ENCODE measurements around the gene GRXCR2. TPM values are rescaled to one million over a fixed set of nuclear protein-coding genes. Genes with fewer than 3 reads are reported as not detected.

Gene GRXCR2
- total RNA-seq, 1 donor from 2014 or later = not detected

- TF ChIP-seq, protein P1, sequence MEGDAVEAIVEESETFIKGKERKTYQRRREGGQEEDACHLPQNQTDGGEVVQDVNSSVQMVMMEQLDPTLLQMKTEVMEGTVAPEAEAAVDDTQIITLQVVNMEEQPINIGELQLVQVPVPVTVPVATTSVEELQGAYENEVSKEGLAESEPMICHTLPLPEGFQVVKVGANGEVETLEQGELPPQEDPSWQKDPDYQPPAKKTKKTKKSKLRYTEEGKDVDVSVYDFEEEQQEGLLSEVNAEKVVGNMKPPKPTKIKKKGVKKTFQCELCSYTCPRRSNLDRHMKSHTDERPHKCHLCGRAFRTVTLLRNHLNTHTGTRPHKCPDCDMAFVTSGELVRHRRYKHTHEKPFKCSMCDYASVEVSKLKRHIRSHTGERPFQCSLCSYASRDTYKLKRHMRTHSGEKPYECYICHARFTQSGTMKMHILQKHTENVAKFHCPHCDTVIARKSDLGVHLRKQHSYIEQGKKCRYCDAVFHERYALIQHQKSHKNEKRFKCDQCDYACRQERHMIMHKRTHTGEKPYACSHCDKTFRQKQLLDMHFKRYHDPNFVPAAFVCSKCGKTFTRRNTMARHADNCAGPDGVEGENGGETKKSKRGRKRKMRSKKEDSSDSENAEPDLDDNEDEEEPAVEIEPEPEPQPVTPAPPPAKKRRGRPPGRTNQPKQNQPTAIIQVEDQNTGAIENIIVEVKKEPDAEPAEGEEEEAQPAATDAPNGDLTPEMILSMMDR (IDR thresholded peaks at IDR 0.05) = no peak
- H3K27me3 Mint-ChIP-seq = peaks cover 9% of the 10 kb centered on the region
- H3K36me3 Mint-ChIP-seq (ENCODE audit: low read depth) = no peaks in the 10 kb centered on the region
- DNase-seq (no peak), ATAC-seq (ENCODE audit: low read depth) (no peak)
- H3K9me3 Mint-ChIP-seq = no peaks in the 10 kb centered on the region
- H3K4me3 Mint-ChIP-seq = peak overlapping the region; percentile 65
- ChIA-PET POLR2A (no interaction called here), CTCF (interaction anchor here (1.2 kb wide), 1 partner anchor 30 kb away, joined by 3 read pairs; no protein-coding TSS in a partner anchor)
- H3K4me1 Mint-ChIP-seq = peaks cover 4% of the 10 kb centered on the region
- intact Hi-C loops (cut with micrococcal nuclease) = no loop called here
- H3K27ac Mint-ChIP-seq = no peak overlapping the region
Observed at GRCh38 chr5:145856285-145856818, 16.5 kb downstream of the GRXCR2 start.

DNA sequence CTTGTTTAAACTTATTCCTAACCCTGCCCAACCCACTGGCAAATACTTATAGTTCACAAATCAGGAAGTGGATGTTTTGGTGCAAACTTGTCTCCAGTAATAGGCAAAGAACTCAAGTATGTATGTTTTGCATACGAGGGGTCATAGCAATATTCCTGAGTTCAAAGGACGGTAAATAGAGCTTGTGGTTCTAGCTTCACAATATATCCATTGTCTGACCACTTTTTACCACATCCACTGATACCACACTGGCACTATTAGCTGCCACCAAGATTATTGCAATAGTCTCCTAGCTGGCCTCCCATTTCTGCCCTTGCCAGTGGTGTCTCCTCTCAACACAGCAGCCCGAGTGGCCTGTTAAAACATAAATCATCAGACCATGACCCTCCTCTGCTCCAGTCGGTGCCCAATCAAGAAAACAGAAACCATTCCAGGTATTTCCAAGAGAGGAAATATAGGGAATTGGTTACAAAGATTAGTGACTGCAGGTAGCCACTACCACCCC is 17.0 kb downstream of the GRXCR2 start:
- Mint-ChIP-seq H3K9me3 (no peaks in the 10 kb centered on the region), H3K4me3 (peak overlapping the region; percentile 65), H3K36me3 (ENCODE audit: low read depth) (no peaks in the 10 kb centered on the region), H3K27ac (no peak overlapping the region), H3K27me3 (peaks cover 9% of the 10 kb centered on the region), H3K4me1 (peaks cover 4% of the 10 kb centered on the region)
- DNase-seq = no peak
- ChIA-PET POLR2A (no interaction called here), CTCF (interaction anchor here (1.2 kb wide), 1 partner anchor 30 kb away, joined by 3 read pairs; no protein-coding TSS in a partner anchor)
- ATAC-seq (ENCODE audit: low read depth) = no peak
- TF ChIP-seq, protein P1 (IDR thresholded peaks at IDR 0.05) = no peak
- intact Hi-C loops (cut with micrococcal nuclease) = no loop called here

DNA sequence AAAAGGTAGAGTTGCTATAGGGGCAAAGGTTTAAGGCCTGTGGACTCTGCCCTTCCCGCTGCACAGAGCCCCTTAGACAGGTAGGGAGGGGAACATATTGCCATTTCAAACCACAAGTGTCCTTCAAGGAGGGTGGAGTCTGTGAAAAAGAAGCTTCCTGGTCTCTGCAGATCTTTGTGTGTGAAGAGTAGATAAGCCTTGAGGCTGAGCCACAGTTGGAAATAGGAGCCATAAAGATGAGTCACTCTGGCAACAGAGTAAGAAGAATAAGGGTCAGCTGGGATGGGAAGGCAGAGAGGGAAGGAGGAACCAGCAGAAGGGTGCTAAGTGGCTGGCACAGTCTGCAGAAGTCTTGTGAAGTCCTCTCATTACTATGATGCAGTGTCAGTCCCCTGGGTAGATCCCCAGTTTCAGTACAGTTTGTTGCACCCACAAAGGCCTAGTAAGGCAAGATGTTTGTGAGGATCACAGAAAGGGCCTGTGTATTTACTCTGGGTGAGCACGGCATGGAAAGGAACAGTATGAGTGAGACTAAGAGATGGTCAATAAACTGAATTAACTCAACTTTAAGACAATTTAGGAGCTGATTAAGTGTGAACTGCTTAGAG is 18.1 kb downstream of the GRXCR2 start:
- DNase-seq = no peak
- no peak overlapping the region for H3K27ac Mint-ChIP-seq
- TF ChIP-seq, protein P1 (IDR thresholded peaks at IDR 0.05) = no peak
- peaks cover 8% of the 10 kb centered on the region for H3K27me3 Mint-ChIP-seq
- H3K4me3 Mint-ChIP-seq = no peak overlapping the region
- ChIA-PET POLR2A (no interaction called here), CTCF (no interaction called here)
- no peaks in the 10 kb centered on the region for H3K9me3 Mint-ChIP-seq
- no peak for ATAC-seq (ENCODE audit: low read depth)
- no peaks in the 10 kb centered on the region for H3K36me3 Mint-ChIP-seq (ENCODE audit: low read depth)
- intact Hi-C loops (cut with micrococcal nuclease) = no loop called here
- H3K4me1 Mint-ChIP-seq = peaks cover 4% of the 10 kb centered on the region

- intact Hi-C loops (cut with micrococcal nuclease) = no loop called here
- DNase-seq (no peak), ATAC-seq (ENCODE audit: low read depth) (no peak)
- ChIA-PET POLR2A (no interaction called here), CTCF (no interaction called here)
- TF ChIP-seq, protein P1 (IDR thresholded peaks at IDR 0.05) = no peak
- H3K4me3 Mint-ChIP-seq = no peak overlapping the region
- no peaks in the 10 kb centered on the region for H3K9me3 Mint-ChIP-seq
- H3K27ac Mint-ChIP-seq = no peak overlapping the region
- H3K27me3 Mint-ChIP-seq = peaks cover 8% of the 10 kb centered on the region
- peaks cover 4% of the 10 kb centered on the region for H3K4me1 Mint-ChIP-seq
- H3K36me3 Mint-ChIP-seq (ENCODE audit: low read depth) = no peaks in the 10 kb centered on the region
Observed at GRCh38 chr5:145853781-145854376, 18.9 kb downstream of the GRXCR2 start.

- H3K27ac Mint-ChIP-seq = no peak overlapping the region
Observed at GRCh38 chr5:145852990-145853389, 19.8 kb downstream of the GRXCR2 start.

More at GRCh38 chr5:145852990-145853389, 19.8 kb downstream of the GRXCR2 start:
- Mint-ChIP-seq H3K36me3 (ENCODE audit: low read depth) (no peaks in the 10 kb centered on the region), H3K27me3 (peaks cover 8% of the 10 kb centered on the region), H3K4me1 (peaks cover 4% of the 10 kb centered on the region), H3K9me3 (no peaks in the 10 kb centered on the region), H3K4me3 (no peak overlapping the region)
- ATAC-seq (ENCODE audit: low read depth) (no peak), DNase-seq (no peak)
- TF ChIP-seq, protein P1 (IDR thresholded peaks at IDR 0.05) = no peak
- intact Hi-C loops (cut with micrococcal nuclease) = no loop called here
- POLR2A ChIA-PET = no interaction called here
- CTCF ChIA-PET = no interaction called here

Measured in activated B cell treated with CpG ODN at 0.5 μM for 24 hours (primary cell).